H1 (cell line): ENCODE measurements around the gene FARS2.

Experiments
- CBX5 ChIP-seq: fragments of 300-800, 300-1000 bp; sonication (generic); IDR thresholded peaks from 2 replicates; pipeline ENCODE4 v1.7.1; 2016; ENCODE audit warnings: antibody characterized with exemption, low read length, low read depth
- CEBPB ChIP-seq: IDR thresholded peaks from 2 replicates; pipeline ENCODE4 v1.6.1; 2012; ENCODE audit warnings: low read depth, low read length
- JUND ChIP-seq: IDR thresholded peaks from 2 replicates; pipeline ENCODE4 v1.6.1; 2011; ENCODE audit warnings: mild to moderate bottlenecking, improper control_type of control experiment, low read length
- NRF1 ChIP-seq: IDR thresholded peaks from 2 replicates; pipeline ENCODE4 v1.6.1; 2011; ENCODE audit warnings: mild to moderate bottlenecking, low read depth, low read length, improper control_type of control experiment
- POLR2A ChIP-seq, 2 experiments: IDR thresholded peaks; 1 replicate in 1 of 2; 2 replicates in 1 of 2; pipeline ENCODE4 v1.6.1; 2011; ENCODE audit warnings: low read depth in 2 of 2, low read length in 2 of 2, mild to moderate bottlenecking in 2 of 2; ENCODE audit errors: control extremely low read depth in 1 of 2
- RAD21 ChIP-seq, 2 experiments: IDR thresholded peaks in 1 of 2; conservative IDR thresholded peaks in 1 of 2; 2 replicates each; pipeline ENCODE4 v1.6.1; 2011; ENCODE audit warnings: low read depth in 2 of 2, low read length in 2 of 2, improper control_type of control experiment in 1 of 2, inconsistent platforms in 1 of 2, mild to moderate bottlenecking in 1 of 2, moderate library complexity in 1 of 2
- SUZ12 ChIP-seq: fragments of 200-600 bp; sonication (generic); IDR thresholded peaks from 2 replicates; pipeline ENCODE4 v1.6.1; 2012; ENCODE audit warnings: mild to moderate bottlenecking, inconsistent platforms, low read length, moderate library complexity, mixed read lengths
- TAF1 ChIP-seq: IDR thresholded peaks from 2 replicates; pipeline ENCODE4 v1.6.1; 2011; ENCODE audit warnings: mild to moderate bottlenecking, low read depth, low read length
- TF ChIP-seq, protein P1 (sequence below), 3 experiments: IDR thresholded peaks; 1 replicate in 2 of 3; 2 replicates in 1 of 3; pipeline versions ENCODE4 v1.5.1 to v1.6.1; 2011; ENCODE audit warnings: low read length in 3 of 3, mild to moderate bottlenecking in 3 of 3, inconsistent platforms in 2 of 3, low read depth in 1 of 3, moderate library complexity in 1 of 3; ENCODE audit not compliant: insufficient read depth in 1 of 3; ENCODE audit errors: control extremely low read depth in 1 of 3
- TF ChIP-seq, protein P2 (sequence below): IDR thresholded peaks from 2 replicates; pipeline ENCODE4 v1.6.1; 2012; ENCODE audit warnings: low read length, inconsistent platforms

DNA sequence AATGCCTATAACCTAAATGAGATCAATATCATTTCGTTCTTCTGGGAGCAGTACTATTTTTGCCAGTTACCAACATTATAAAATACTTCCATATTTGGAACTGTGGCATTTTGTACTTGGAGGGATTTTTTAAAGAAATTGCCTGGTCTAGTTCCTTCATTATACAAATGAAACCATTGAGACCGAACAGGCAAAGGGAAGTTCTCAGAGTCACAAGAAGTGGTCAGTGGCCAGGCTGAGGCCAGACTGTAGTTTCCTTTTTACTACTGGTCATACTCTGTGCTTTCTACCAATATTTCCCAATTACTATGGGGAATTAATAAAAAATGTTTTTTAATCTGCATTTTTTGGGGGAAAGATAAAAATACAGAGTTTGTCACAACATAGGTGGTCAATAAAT is 413.4 kb downstream of the FARS2 start:
- TF ChIP-seq, protein P1, sequence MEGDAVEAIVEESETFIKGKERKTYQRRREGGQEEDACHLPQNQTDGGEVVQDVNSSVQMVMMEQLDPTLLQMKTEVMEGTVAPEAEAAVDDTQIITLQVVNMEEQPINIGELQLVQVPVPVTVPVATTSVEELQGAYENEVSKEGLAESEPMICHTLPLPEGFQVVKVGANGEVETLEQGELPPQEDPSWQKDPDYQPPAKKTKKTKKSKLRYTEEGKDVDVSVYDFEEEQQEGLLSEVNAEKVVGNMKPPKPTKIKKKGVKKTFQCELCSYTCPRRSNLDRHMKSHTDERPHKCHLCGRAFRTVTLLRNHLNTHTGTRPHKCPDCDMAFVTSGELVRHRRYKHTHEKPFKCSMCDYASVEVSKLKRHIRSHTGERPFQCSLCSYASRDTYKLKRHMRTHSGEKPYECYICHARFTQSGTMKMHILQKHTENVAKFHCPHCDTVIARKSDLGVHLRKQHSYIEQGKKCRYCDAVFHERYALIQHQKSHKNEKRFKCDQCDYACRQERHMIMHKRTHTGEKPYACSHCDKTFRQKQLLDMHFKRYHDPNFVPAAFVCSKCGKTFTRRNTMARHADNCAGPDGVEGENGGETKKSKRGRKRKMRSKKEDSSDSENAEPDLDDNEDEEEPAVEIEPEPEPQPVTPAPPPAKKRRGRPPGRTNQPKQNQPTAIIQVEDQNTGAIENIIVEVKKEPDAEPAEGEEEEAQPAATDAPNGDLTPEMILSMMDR (IDR thresholded peaks at IDR 0.05; ENCODE audit: control extremely low read depth in 1 of 3, insufficient read depth in 1 of 3, low read depth in 1 of 3, low read length in 3 of 3): no peak
- TF ChIP-seq JUND: no peak
- TF ChIP-seq POLR2A (IDR thresholded peaks at IDR 0.05; ENCODE audit: control extremely low read depth in 1 of 2, low read depth in 2 of 2, low read length in 2 of 2): no peak
- no peak for TF ChIP-seq TAF1
- TF ChIP-seq CEBPB: no peak
- TF ChIP-seq CBX5: no peak
- no peak for TF ChIP-seq RAD21 (IDR thresholded peaks at IDR 0.05 in 1 of 2, conservative IDR thresholded peaks at IDR 0.05 in 1 of 2; ENCODE audit: low read depth in 2 of 2, low read length in 2 of 2)
- TF ChIP-seq, protein P2, sequence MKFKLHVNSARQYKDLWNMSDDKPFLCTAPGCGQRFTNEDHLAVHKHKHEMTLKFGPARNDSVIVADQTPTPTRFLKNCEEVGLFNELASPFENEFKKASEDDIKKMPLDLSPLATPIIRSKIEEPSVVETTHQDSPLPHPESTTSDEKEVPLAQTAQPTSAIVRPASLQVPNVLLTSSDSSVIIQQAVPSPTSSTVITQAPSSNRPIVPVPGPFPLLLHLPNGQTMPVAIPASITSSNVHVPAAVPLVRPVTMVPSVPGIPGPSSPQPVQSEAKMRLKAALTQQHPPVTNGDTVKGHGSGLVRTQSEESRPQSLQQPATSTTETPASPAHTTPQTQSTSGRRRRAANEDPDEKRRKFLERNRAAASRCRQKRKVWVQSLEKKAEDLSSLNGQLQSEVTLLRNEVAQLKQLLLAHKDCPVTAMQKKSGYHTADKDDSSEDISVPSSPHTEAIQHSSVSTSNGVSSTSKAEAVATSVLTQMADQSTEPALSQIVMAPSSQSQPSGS: no peak
- TF ChIP-seq SUZ12: no peak
- TF ChIP-seq NRF1: no peak
